ENCODE results near the gene M6PR. TPM values are rescaled to one million over a fixed set of nuclear protein-coding genes. Genes with fewer than 3 reads are reported as not detected.
A peak's percentile ranks its signal among the peaks of the same experiment; 100 is the strongest.

M6PR gene
- 100 to 1,000 TPM; 189 to 217 (median 210) TPM for polyA plus RNA-seq (ENCODE audit: insufficient read length in 4 of 4)

DNA sequence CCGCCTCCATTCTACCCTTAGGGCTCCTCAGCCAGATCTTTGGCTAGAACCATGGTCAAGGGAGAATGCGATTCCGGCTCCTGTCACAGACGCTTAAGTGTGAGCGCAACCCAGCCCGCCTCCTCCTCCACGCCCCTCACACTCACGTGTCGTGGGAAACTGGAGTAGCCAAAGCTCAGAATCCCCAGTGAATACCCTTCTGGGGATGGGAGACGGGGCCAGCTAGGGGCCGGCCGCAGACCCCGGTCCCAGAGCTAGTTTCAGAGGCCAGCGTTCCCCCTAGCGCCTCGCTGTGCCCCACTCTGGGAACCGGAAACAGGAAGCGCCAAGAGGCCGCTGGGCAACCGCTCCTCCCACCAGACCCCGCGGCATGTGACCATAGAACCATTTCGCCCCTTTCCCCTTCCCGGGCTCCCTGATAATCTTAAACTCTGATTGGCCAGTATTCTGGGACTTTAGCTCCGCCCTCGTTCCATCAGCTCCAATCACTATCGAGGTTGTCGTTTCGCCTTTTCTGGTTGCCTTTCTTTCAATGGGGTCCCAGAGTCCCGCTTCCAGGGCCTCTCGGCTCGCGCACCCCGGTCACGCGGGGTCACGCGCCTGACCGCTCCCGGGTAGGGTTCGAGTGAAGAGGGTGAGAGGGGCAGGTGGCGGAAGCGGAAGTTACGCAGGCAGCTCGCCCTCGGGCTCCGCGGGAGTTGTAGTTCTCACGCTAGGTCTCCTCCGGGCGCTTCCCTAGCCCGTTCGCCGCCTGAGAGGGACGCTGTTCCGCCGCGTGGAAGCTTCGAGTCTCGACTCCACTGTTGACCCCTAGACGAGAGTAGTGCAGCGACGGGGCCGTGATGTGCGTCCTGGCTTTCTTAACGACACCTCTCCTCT lies at the start of gene M6PR:
M6PR (minus strand) TSS at position 304 of the 879 bp plus-strand sequence. CDS start 3,241 bp downstream, outside the sequence.
- peak; percentile 88 to 91 (median 90) for DNase-seq (ENCODE audit: low read depth in 4 of 4, low spot score in 3 of 4)

DNA sequence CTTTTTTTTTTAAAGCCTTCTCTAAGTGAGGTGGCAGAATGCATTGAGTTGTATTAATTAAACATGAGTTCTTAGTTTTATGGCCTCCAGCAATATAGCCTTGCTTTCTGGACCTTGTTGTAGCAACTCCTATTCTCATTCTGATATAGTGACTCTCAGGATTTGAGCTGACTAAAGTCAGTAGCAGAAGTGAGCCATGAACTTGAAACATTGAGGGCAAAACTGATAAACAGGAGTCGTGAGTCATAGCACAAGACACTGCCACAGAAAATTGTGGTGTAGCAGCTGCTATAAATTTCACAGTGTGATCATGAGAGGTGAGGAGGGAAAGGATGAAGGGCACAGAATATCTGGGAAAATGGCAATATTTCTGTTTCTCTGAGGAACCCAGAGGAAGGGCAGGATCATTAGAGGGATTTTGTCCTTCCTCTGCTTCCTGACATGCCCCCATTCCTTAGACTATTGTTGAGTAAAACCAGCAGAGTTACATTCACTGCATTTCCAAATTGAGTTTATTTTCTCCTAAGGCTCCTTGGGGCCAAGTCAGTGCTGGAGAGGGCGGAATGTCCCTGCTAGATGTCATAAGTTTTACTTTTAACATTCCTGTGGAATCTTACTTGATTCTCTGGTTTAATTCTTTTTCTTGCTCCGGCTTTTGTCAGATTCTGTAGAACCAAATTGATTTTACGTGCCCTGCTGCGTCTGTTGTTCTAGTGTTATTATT lies 47.4 kb upstream of the M6PR start:
- no peak for DNase-seq (ENCODE audit: low read depth in 4 of 4, low spot score in 3 of 4)

- DNase-seq (ENCODE audit: low read depth in 4 of 4, low spot score in 3 of 4): no peak
Observed at GRCh38 chr12:8995021-8995775, 45.8 kb upstream of the M6PR start.

- no peak for DNase-seq (ENCODE audit: low read depth in 4 of 4, low spot score in 3 of 4)
Observed at GRCh38 chr12:8993827-8994226, 44.4 kb upstream of the M6PR start.

- no peak for DNase-seq (ENCODE audit: low read depth in 4 of 4, low spot score in 3 of 4)
Observed at GRCh38 chr12:8991371-8992345, 42.2 kb upstream of the M6PR start.

DNA sequence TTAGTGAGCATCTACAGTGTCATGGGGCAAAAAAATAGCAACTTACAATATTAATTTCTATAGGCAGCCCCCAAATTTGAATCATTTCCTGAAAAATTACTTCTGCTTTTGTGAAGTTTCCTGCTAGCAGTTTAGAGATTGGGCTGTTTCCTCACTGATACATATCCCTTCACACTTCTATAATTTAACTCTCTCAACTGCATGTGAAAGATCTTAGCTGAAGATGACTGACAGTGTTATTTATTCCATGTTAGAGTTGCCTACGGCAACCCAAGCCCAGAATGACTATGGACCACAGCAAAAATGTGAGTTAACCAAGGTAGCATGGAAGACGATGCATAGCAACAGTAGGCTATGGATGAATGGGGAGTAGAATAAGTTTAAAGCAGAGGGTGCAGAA lies 40.0 kb upstream of the M6PR start, which contains the start of gene KLRG1:
KLRG1 (plus strand) TSS at position 134 of the 400 bp plus-strand sequence; CDS start at position 224, 90 bp downstream.
- DNase-seq (ENCODE audit: low read depth in 4 of 4, low spot score in 3 of 4): no peak

DNA sequence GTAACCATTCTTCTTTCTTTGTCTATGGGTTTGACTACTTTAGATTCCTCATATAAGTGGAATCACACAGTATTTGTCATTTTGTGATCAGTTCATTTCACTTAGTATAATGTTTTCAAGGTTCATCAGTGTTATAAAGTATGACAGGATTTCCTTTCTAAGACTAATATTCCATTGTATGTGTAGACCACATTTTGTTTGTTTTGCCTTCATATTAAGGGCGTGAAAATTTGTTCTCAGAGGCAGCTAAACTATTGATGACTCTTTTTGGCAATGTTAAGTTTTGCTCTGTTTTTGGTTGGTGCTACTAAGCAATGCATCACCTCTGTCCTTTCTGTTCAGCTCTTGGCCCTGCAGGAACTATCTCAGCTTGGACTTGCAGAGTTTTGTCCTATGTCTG lies 38.2 kb upstream of the M6PR start:
- no peak for DNase-seq (ENCODE audit: low read depth in 4 of 4, low spot score in 3 of 4)

- no peak for DNase-seq (ENCODE audit: low read depth in 4 of 4, low spot score in 3 of 4)
Observed at GRCh38 chr12:8987163-8987562, 37.7 kb upstream of the M6PR start.

GRCh38 chr12:8985213-8985754 lies 35.8 kb upstream of the M6PR start:
- no peak for DNase-seq (ENCODE audit: low read depth in 4 of 4, low spot score in 3 of 4)

GRCh38 chr12:8980137-8980536 lies 30.7 kb upstream of the M6PR start:
- no peak for DNase-seq (ENCODE audit: low read depth in 4 of 4, low spot score in 3 of 4)

GRCh38 chr12:8970432-8970831 lies 21.0 kb upstream of the M6PR start:
- DNase-seq (ENCODE audit: low read depth in 4 of 4, low spot score in 3 of 4): no peak

- DNase-seq (ENCODE audit: low read depth in 4 of 4, low spot score in 3 of 4): no peak
Observed at GRCh38 chr12:8969861-8970411, 20.5 kb upstream of the M6PR start.

DNA sequence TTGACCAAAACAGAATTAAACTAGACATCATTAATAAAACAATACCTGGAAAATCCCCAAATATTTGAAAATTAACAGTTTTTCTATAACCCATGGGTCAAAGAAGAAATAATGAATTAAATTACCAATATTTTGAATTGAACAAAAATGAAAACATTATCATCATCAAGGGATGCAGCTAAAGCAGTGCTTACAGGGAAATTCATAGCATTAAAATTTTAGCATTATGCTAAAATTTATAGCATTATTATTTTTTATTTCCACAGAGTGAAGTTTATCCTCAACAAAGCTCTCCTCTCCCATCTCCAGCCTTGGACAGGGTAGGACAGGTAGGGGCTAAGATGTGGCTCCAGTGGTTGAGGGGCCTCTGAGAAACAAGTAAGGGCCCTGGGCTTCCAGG lies 19.3 kb upstream of the M6PR start:
- no peak for DNase-seq (ENCODE audit: low read depth in 4 of 4, low spot score in 3 of 4)

- no peak for DNase-seq (ENCODE audit: low read depth in 4 of 4, low spot score in 3 of 4)
Observed at GRCh38 chr12:8960176-8960575, 10.7 kb upstream of the M6PR start.

- DNase-seq (ENCODE audit: low read depth in 4 of 4, low spot score in 3 of 4): no peak
Observed at GRCh38 chr12:8958066-8958465, 8.6 kb upstream of the M6PR start.

GRCh38 chr12:8957561-8957960 lies 8.1 kb upstream of the M6PR start:
- no peak for DNase-seq (ENCODE audit: low read depth in 4 of 4, low spot score in 3 of 4)

GRCh38 chr12:8956772-8957171 lies 7.3 kb upstream of the M6PR start:
- no peak for DNase-seq (ENCODE audit: low read depth in 4 of 4, low spot score in 3 of 4)

DNA sequence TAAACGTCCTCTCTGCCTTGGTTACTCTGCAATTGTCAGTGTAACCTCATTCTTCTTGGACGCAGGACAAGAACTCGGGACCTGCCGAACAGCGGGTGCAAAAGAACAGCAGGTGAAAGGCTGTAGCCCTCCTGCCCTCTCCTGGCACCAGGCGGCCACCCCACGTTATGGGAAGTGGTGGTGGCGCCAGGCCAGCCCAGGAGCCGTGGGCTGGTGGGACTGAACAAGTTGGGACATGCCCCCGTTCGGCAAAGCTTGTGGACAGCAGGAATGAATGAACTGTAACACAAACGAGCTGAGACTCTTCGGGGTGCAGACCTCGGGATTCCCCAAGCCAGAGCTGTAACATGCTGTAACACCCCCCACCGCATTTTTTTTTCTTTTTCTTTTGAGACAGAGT lies 6.6 kb upstream of the M6PR start:
- no peak for DNase-seq (ENCODE audit: low read depth in 4 of 4, low spot score in 3 of 4)

- no peak for DNase-seq (ENCODE audit: low read depth in 4 of 4, low spot score in 3 of 4)
Observed at GRCh38 chr12:8953773-8954402, 4.4 kb upstream of the M6PR start.
